Progenitor cell of endocrine pancreas (in vitro differentiated cells): Measurements from ENCODE around the gene ABCF2. TPM values are rescaled to one million over a fixed set of nuclear protein-coding genes. Genes with fewer than 3 reads are reported as not detected.
A peak's percentile ranks its signal among the peaks of the same experiment; 100 is the strongest.

ENCODE experiments used
- DNase-seq: peaks from one replicate; pipeline ENCODE4 v3.0.0; 2021; ENCODE audit warnings: low spot score; ENCODE audit not compliant: unreplicated experiment
- H3K27ac Mint-ChIP-seq: 2 replicates; pipeline ENCODE4 v1.8.0; 2021; ENCODE audit warnings: mild to moderate bottlenecking, moderate library complexity, mixed read lengths
- H3K27me3 Mint-ChIP-seq: 2 replicates; pipeline ENCODE4 v1.8.0; 2021; ENCODE audit warnings: mixed read lengths
- H3K36me3 Mint-ChIP-seq: 2 replicates; pipeline ENCODE4 v1.8.0; 2022; ENCODE audit warnings: mixed read lengths; ENCODE audit not compliant: insufficient read depth
- H3K4me1 Mint-ChIP-seq: 2 replicates; pipeline ENCODE4 v1.8.0; 2021; ENCODE audit warnings: low read depth, mixed read lengths
- H3K4me3 Mint-ChIP-seq: 2 replicates; pipeline ENCODE4 v1.8.0; 2021; ENCODE audit warnings: low read depth, mild to moderate bottlenecking, moderate library complexity, mixed read lengths
- H3K9me3 Mint-ChIP-seq: 2 replicates; pipeline ENCODE4 v1.8.0; 2021; ENCODE audit warnings: low read depth, mixed read lengths
- total RNA-seq: library from RNA; stranded (reverse); gene quantifications from 2 replicates; pipeline ENCODE4 v1.2.1, GENCODE V29; 2021
- TF ChIP-seq, protein P1 (sequence below): fragments of 200-600 bp; sonication (generic); IDR thresholded peaks from one replicate; pipeline ENCODE4 v1.5.0; 2021; ENCODE audit warnings: antibody characterized with exemption, mild to moderate bottlenecking; ENCODE audit not compliant: unreplicated experiment

Gene ABCF2
- total RNA-seq, 1 donor from 2014 or later = 55.1 TPM

GRCh38 chr7:151257990-151258389 lies 31.0 kb upstream of the ABCF2 start:
- Mint-ChIP-seq H3K36me3 (no peaks in the 10 kb centered on the region), H3K27ac (no peak overlapping the region), H3K9me3 (no peaks in the 10 kb centered on the region), H3K27me3 (peaks cover 65% of the 10 kb centered on the region), H3K4me3 (no peak overlapping the region), H3K4me1 (no peaks in the 10 kb centered on the region)
- TF ChIP-seq, protein P1, sequence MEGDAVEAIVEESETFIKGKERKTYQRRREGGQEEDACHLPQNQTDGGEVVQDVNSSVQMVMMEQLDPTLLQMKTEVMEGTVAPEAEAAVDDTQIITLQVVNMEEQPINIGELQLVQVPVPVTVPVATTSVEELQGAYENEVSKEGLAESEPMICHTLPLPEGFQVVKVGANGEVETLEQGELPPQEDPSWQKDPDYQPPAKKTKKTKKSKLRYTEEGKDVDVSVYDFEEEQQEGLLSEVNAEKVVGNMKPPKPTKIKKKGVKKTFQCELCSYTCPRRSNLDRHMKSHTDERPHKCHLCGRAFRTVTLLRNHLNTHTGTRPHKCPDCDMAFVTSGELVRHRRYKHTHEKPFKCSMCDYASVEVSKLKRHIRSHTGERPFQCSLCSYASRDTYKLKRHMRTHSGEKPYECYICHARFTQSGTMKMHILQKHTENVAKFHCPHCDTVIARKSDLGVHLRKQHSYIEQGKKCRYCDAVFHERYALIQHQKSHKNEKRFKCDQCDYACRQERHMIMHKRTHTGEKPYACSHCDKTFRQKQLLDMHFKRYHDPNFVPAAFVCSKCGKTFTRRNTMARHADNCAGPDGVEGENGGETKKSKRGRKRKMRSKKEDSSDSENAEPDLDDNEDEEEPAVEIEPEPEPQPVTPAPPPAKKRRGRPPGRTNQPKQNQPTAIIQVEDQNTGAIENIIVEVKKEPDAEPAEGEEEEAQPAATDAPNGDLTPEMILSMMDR = no peak
- no peak for DNase-seq

GRCh38 chr7:151256410-151257045 lies 29.5 kb upstream of the ABCF2 start:
- H3K4me1 Mint-ChIP-seq = peaks cover 6% of the 10 kb centered on the region
- TF ChIP-seq, protein P1 = no peak
- DNase-seq = no peak
- H3K27me3 Mint-ChIP-seq = peaks cover 60% of the 10 kb centered on the region
- no peak overlapping the region for H3K27ac Mint-ChIP-seq
- no peaks in the 10 kb centered on the region for H3K9me3 Mint-ChIP-seq
- no peaks in the 10 kb centered on the region for H3K36me3 Mint-ChIP-seq
- H3K4me3 Mint-ChIP-seq = no peak overlapping the region

- Mint-ChIP-seq H3K27me3 (peaks cover 55% of the 10 kb centered on the region), H3K4me3 (no peak overlapping the region), H3K27ac (no peak overlapping the region), H3K4me1 (peaks cover 15% of the 10 kb centered on the region), H3K36me3 (no peaks in the 10 kb centered on the region), H3K9me3 (no peaks in the 10 kb centered on the region)
- TF ChIP-seq, protein P1 = no peak
- no peak for DNase-seq
These were observed 28.4 kb upstream of the ABCF2 start for GRCh38 chr7:151255390-151255789.

DNA sequence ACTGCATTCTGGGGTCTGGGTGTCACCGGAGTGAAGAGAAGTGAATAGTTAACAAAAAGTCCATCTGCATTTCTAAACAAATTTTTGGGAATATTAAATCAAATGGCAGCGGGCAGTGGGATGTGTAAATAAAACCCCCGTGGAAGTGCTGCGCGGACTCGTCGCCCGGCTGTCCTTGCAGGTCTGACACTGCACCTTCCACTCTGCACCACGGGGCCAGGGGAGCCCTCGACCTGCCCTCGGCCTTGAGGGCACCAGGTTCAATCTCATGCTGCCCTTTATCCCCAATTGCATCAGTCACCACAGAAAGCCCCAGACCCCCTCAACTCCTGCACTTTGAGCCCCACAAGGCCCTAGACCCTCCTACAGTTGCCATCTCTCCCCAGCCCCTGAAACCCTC lies 27.8 kb upstream of the ABCF2 start:
- TF ChIP-seq, protein P1 = no peak
- DNase-seq = no peak
- no peaks in the 10 kb centered on the region for H3K36me3 Mint-ChIP-seq
- no peaks in the 10 kb centered on the region for H3K9me3 Mint-ChIP-seq
- H3K27ac Mint-ChIP-seq = no peak overlapping the region
- H3K27me3 Mint-ChIP-seq = peaks cover 51% of the 10 kb centered on the region
- H3K4me3 Mint-ChIP-seq = no peak overlapping the region
- H3K4me1 Mint-ChIP-seq = peaks cover 20% of the 10 kb centered on the region

DNA sequence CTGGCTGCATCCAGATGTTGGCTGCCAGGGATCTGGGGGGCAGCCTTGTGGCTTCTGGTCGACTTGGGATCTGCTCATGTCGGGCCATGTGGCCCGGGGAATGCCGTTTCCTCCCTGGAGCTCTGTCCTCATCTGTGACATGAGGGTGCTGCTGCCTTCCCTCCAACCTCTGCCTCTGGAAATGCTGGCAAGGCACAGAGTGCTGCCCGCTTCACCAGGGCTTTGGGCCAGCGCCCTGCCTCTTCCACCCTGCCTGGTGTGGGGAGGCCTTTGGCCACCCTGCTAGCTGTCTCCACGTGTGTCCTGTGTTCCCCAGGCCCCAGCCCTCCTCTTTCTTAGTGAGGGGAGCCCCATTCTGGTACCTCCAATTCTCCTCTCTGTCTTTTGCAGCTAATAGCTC lies 27.3 kb upstream of the ABCF2 start:
- H3K27ac Mint-ChIP-seq = peak overlapping the region; percentile 38
- no peaks in the 10 kb centered on the region for H3K36me3 Mint-ChIP-seq
- H3K9me3 Mint-ChIP-seq = no peaks in the 10 kb centered on the region
- H3K27me3 Mint-ChIP-seq = peaks cover 51% of the 10 kb centered on the region
- TF ChIP-seq, protein P1 = no peak
- DNase-seq = no peak
- peaks cover 23% of the 10 kb centered on the region for H3K4me1 Mint-ChIP-seq
- peak overlapping the region; percentile 47 for H3K4me3 Mint-ChIP-seq
